ENCODE data around the gene STX1B.

The STX1B gene

DNA sequence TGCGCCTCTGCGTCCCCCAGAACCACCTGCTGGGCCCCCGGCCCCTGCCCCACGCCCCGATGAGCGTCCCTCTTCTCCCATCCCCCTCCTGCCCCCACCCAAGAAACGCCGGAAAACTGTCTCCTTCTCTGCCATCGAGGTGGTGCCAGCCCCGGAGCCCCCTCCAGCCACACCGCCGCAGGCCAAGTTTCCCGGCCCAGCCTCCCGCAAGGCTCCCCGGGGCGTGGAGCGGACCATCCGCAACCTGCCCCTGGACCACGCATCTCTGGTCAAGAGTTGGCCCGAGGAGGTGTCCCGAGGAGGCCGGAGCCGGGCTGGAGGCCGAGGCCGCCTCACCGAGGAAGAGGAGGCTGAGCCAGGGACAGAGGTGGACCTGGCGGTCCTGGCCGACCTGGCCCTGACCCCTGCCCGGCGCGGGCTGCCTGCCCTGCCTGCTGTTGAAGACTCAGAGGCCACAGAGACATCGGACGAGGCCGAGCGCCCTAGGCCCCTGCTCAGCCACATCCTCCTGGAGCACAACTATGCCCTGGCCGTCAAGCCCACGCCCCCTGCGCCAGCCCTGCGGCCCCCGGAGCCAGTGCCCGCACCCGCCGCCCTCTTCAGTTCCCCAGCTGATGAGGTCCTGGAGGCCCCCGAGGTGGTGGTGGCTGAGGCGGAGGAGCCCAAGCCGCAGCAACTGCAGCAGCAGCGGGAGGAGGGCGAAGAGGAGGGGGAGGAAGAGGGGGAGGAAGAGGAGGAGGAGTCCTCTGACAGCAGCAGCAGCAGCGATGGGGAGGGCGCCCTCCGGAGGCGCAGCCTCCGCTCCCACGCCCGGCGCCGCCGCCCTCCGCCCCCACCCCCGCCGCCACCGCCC lies 31.0 kb downstream of the STX1B start:
- no peak for DNase-seq (ENCODE audit: low read depth, low spot score)

DNA sequence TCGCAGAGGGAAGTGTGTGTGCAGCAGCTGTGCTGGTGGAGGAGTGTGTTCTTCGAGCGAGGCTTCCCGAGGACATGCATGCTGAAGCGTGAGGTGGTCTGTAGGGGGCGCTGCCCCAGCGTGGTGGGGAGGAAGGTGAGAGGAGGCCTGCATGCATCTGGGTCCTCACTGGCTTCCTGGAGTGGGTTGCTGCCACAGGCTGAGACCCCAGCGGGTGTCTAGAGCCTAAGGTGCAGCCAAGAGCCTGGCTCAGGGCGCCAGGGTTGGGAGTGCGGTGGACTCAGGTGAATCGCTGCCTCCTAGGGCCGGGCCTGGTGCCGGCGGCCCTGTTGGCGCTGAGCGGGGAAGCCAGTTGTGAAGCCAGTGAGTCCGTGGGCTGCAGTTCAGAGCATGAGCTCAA lies 32.9 kb downstream of the STX1B start:
- no peak for DNase-seq (ENCODE audit: low read depth, low spot score)

- DNase-seq (ENCODE audit: low read depth, low spot score): no peak
These were observed 34.0 kb downstream of the STX1B start for GRCh38 chr16:30976486-30976885.

GRCh38 chr16:30974348-30974747 lies 36.1 kb downstream of the STX1B start:
- no peak for DNase-seq (ENCODE audit: low read depth, low spot score)

DNA sequence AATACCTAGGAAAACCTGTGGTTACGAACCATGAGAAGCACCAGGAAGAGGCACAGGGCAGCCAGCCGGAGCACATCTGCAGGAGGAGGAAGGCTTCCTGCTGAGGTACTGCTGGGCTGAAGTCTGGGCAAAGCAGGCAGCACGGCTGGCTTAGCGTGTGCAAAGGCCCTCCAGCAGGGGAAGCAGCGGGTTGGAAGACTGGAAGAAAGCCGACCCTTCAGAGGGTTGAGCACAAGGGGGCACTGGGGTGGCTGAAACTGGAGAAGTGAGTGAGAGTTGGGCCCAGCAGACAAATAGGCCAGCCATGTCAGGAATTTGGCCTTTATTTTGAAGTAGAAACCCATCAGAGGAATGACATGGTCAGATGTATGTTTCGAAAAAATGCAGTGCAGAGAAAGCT lies 37.6 kb downstream of the STX1B start:
- peak; percentile 44 for DNase-seq (ENCODE audit: low read depth, low spot score)

DNA sequence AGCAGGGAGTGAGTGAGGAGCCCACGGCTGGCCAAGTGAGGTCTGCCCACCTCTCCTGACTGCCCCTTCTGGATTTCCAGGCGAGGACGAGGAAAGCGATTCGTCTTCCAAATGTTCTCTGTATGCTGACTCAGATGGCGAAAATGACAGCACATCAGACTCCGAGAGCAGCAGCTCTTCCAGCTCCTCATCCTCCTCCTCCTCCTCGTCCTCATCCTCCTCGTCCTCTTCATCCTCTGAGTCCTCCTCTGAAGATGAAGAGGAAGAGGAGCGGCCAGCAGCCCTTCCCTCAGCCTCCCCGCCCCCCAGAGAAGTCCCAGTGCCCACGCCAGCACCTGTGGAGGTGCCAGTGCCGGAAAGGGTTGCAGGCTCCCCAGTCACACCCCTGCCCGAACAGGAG lies 39.1 kb downstream of the STX1B start:
- DNase-seq (ENCODE audit: low read depth, low spot score): no peak

- DNase-seq (ENCODE audit: low read depth, low spot score): no peak
These were observed 41.1 kb downstream of the STX1B start for GRCh38 chr16:30969246-30969842.

DNA sequence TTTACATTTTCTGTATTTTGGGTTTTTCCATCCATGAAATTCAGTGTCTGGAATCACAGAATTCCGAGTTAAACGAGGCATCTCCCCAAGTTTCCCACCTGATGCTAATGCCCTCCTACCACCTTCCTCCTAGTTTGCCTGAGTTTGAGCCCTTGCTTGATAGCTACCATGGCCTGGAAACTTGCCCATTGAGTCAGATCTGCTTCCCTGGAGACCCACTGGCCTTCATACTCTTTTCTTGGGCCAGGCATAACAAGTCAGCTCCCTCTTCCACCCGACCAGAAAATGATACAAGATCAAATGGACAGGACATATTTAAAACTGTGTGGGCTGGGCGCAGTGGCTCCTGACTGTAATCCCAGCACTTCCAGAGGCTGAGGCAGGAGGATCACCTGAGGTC lies 42.6 kb downstream of the STX1B start:
- DNase-seq (ENCODE audit: low read depth, low spot score): no peak

- DNase-seq (ENCODE audit: low read depth, low spot score): no peak
These were observed 44.3 kb downstream of the STX1B start for GRCh38 chr16:30966033-30966619.

DNA sequence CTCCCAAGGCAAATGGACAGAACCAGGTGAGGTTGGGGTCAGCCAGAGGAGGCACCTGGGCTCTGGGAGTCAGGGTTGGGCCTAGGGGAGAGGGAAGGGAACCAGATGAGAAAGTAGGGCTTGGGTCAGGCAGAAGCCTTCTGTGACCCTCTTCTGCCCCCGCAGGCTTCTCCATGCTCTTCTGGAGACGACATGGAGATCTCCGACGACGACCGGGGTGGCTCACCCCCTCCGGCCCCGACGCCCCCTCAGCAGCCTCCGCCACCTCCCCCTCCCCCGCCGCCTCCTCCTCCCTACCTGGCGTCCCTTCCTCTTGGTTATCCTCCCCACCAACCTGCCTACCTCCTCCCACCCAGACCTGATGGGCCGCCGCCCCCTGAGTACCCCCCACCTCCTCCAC lies 45.0 kb downstream of the STX1B start:
- no peak for DNase-seq (ENCODE audit: low read depth, low spot score)

DNA sequence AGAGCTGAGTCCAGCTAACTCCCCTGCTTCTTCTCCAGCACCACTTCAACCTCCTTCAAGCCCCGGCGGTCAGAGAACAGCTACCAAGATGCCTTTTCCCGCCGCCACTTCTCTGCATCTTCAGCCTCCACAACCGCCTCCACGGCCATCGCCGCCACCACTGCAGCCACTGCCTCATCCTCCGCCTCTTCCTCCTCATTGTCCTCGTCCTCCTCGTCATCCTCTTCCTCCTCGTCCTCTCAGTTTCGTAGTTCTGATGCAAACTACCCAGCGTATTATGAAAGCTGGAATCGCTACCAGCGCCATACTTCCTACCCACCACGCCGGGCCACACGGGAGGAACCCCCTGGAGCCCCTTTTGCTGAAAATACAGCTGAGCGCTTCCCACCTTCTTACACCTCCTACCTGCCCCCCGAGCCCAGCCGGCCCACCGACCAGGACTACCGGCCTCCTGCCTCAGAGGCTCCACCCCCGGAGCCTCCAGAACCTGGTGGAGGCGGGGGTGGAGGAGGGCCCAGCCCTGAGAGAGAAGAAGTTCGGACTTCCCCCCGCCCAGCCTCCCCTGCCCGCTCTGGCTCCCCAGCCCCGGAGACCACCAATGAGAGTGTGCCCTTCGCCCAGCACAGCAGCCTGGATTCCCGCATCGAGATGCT lies 45.7 kb downstream of the STX1B start:
- no peak for DNase-seq (ENCODE audit: low read depth, low spot score)

- no peak for DNase-seq (ENCODE audit: low read depth, low spot score)
These were observed 46.4 kb downstream of the STX1B start for GRCh38 chr16:30963925-30964511.

DNA sequence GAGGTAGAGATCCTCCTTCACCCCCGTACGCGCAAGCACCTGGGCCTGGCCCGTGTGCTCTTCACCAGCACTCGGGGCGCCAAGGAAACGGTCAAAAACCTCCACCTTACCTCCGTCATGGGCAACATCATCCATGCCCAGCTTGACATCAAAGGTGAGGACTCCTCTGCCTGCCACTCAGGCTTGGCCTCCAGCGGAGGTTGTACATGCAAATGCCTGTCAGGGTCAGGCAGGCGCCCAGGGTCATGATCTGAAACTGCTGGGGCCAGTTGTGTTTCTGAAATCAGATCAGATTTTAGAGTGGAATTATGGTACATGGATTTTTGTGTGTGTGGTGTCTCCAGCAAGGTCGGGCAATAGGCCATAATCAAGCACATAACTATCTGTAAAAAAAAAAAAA lies 49.1 kb downstream of the STX1B start:
- no peak for DNase-seq (ENCODE audit: low read depth, low spot score)

GRCh38 chr16:30958175-30959079 lies 52.0 kb downstream of the STX1B start:
- DNase-seq (ENCODE audit: low read depth, low spot score): no peak

GRCh38 chr16:30957456-30958174 lies 52.8 kb downstream of the STX1B start, which contains the start of gene SETD1A:
Gene SETD1A (plus strand): TSS chr16:30957754. CDS start chr16:30958732, 978 bp downstream.
- peak; percentile 90 for DNase-seq (ENCODE audit: low read depth, low spot score)

- peak; percentile 60 for DNase-seq (ENCODE audit: low read depth, low spot score)
These were observed 53.6 kb downstream of the STX1B start for GRCh38 chr16:30956601-30957455.

DNA sequence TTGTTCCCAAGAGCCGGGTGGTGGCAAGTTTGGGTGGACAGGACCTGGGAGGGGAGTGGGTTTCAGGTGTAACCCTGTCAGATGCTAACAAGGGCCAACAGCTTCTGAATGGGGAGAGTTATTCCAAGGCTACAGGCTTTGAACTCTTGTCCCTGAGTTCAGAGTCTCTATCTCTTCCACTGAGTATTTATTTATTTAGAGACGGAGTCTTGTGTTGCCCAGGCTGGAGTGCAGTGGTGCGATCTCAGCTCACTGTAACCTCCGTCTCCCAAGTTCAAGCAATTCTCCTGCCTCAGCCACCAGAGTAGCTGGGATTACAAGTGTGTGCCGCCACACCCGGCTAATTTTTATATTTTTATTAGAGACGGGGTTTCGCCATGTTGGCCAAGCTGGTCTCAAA lies 55.4 kb downstream of the STX1B start:
- DNase-seq (ENCODE audit: low read depth, low spot score): no peak

DNA sequence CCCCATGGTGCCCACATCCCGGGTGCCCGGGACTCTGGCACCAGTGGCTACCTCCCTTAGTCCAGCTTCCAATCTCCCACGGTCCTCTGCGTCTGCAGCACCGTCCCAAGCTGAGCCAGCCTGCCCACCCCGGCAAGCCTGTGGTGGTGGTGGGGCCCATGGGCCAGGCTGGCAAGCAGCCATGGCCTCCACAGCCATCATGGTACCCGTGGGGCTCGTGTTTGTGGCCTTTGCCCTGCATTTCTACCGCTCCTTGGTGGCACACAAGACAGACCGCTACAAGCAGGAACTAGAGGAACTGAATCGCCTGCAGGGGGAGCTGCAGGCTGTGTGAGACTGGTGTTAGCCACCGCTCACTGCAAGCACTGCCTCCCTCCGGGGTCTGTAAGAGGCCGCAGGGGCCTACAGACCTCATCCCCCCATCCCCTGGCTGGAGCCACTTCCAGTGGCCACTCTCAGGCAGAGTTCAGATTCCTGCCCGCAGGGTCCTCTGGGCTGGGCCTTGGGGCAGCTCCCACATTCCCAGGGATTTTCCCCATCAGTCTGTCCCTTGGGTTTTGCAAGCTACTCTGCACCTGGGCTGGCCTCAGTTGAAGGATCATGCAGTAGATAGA lies 56.8 kb downstream of the STX1B start:
- peak; percentile 66 for DNase-seq (ENCODE audit: low read depth, low spot score)

DNA sequence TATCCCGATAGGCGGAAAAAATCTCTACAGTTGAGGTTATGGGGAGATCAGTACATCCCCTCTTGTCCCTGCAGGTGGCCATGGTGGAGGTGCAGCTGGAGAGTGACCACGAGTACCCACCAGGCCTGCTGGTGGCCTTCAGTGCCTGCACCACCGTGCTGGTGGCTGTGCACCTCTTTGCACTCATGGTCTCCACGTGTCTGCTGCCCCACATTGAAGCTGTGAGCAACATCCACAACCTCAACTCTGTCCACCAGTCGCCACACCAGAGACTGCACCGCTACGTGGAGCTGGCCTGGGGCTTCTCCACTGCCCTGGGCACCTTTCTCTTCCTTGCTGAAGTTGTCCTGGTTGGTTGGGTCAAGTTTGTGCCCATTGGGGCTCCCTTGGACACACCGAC lies 57.3 kb downstream of the STX1B start:
- no peak for DNase-seq (ENCODE audit: low read depth, low spot score)

All from smooth muscle cell of the brain vasculature (primary cell).